Measurements from ENCODE around the gene TNS4. TPM values are rescaled to one million over a fixed set of nuclear protein-coding genes. Genes with fewer than 3 reads are reported as not detected.

The TNS4 gene
- total RNA-seq, 1 donor from 2014 or later = not detected

GRCh38 chr17:40433551-40434415 lies 67.6 kb downstream of the TNS4 start:
- H3K4me1 Mint-ChIP-seq = peaks cover 9% of the 10 kb centered on the region
- peak overlapping the region; percentile 100 for H2AFZ ChIP-seq (replicated peaks)
- TF ChIP-seq EZH2 (IDR thresholded peaks at IDR 0.05) (no peak), CTCF (IDR thresholded peaks at IDR 0.05) (peak; percentile 64)
- H4K20me1 ChIP-seq (ENCODE audit: low read depth) = no peaks in the 10 kb centered on the region
- no peaks in the 10 kb centered on the region for H3K36me3 Mint-ChIP-seq
- H3K9ac ChIP-seq = no peak overlapping the region
- H3K9me3 ChIP-seq (ENCODE audit: low read depth) = no peaks in the 10 kb centered on the region
- DNase-seq (ENCODE audit: low spot score) = peak; percentile 72
- H3K79me2 ChIP-seq (ENCODE audit: low read depth) = no peaks in the 10 kb centered on the region
- peaks cover 5% of the 10 kb centered on the region for H3K9me3 Mint-ChIP-seq
- no peak overlapping the region for H3K27ac ChIP-seq
- no peak overlapping the region for H3K4me3 ChIP-seq
- H3K4me2 ChIP-seq = peak overlapping the region; percentile 24
- H3K27me3 Mint-ChIP-seq (ENCODE audit: insufficient read depth, low read depth) = peaks cover 7% of the 10 kb centered on the region
- H3K4me1 ChIP-seq = peaks cover 7% of the 10 kb centered on the region
- no peak overlapping the region for H3K27ac Mint-ChIP-seq
- H3K27me3 ChIP-seq = no peaks in the 10 kb centered on the region
- no peak overlapping the region for H3K4me3 Mint-ChIP-seq
- H3F3A ChIP-seq (ENCODE audit: low read depth) = no peaks in the 10 kb centered on the region
- no peaks in the 10 kb centered on the region for H3K36me3 ChIP-seq

GRCh38 chr17:40432864-40433528 lies 68.4 kb downstream of the TNS4 start:
- no peak for DNase-seq (ENCODE audit: low spot score)
- TF ChIP-seq EZH2phosphoT487 (IDR thresholded peaks at IDR 0.05) (no peak), CTCF (IDR thresholded peaks at IDR 0.05) (no peak), EZH2 (IDR thresholded peaks at IDR 0.05) (no peak)
- Histone ChIP-seq H4K20me1 (ENCODE audit: low read depth) (no peaks in the 10 kb centered on the region), H3K4me2 (peak overlapping the region; percentile 24), H3K27ac (no peak overlapping the region), H3K9me3 (ENCODE audit: low read depth) (no peaks in the 10 kb centered on the region), H3K4me1 (peaks cover 7% of the 10 kb centered on the region), H3K27me3 (no peaks in the 10 kb centered on the region), H3K79me2 (ENCODE audit: low read depth) (no peaks in the 10 kb centered on the region), H3F3A (ENCODE audit: low read depth) (no peaks in the 10 kb centered on the region), H3K4me3 (no peak overlapping the region), H3K36me3 (no peaks in the 10 kb centered on the region), H3K9ac (no peak overlapping the region), H2AFZ (replicated peaks) (peak overlapping the region; percentile 100)
- Mint-ChIP-seq H3K4me3 (no peak overlapping the region), H3K4me1 (peaks cover 9% of the 10 kb centered on the region), H3K9me3 (peaks cover 6% of the 10 kb centered on the region), H3K27me3 (ENCODE audit: insufficient read depth, low read depth) (peaks cover 7% of the 10 kb centered on the region), H3K27ac (no peak overlapping the region), H3K36me3 (no peaks in the 10 kb centered on the region)

GRCh38 chr17:40431231-40431602 lies 70.2 kb downstream of the TNS4 start:
- Histone ChIP-seq H3K4me3 (no peak overlapping the region), H3K36me3 (no peaks in the 10 kb centered on the region), H2AFZ (replicated peaks) (no peak overlapping the region), H3K27ac (no peak overlapping the region), H3K9ac (no peak overlapping the region), H4K20me1 (ENCODE audit: low read depth) (no peaks in the 10 kb centered on the region), H3K9me3 (ENCODE audit: low read depth) (no peaks in the 10 kb centered on the region), H3K4me1 (peaks cover 7% of the 10 kb centered on the region), H3K79me2 (ENCODE audit: low read depth) (no peaks in the 10 kb centered on the region), H3K4me2 (no peak overlapping the region), H3K27me3 (no peaks in the 10 kb centered on the region), H3F3A (ENCODE audit: low read depth) (no peaks in the 10 kb centered on the region)
- Mint-ChIP-seq H3K9me3 (peaks cover 10% of the 10 kb centered on the region), H3K27ac (no peak overlapping the region), H3K4me3 (no peak overlapping the region), H3K4me1 (peaks cover 13% of the 10 kb centered on the region), H3K27me3 (ENCODE audit: insufficient read depth, low read depth) (peaks cover 5% of the 10 kb centered on the region), H3K36me3 (no peaks in the 10 kb centered on the region)
- TF ChIP-seq EZH2phosphoT487 (IDR thresholded peaks at IDR 0.05) (no peak), EZH2 (IDR thresholded peaks at IDR 0.05) (no peak), CTCF (IDR thresholded peaks at IDR 0.05) (no peak)
- no peak for DNase-seq (ENCODE audit: low spot score)
